Tibial artery (tissue), 4 donors: ENCODE measurements around the gene ACTL7A.
"Not testable (repeated sequence)": the region's sequence is repeated elsewhere in the genome, so short reads cannot be mapped to it uniquely, and the experiment has no call there.

Experiments used
- DNase-seq, 2 donors: peaks; one replicate each; pipeline ENCODE4 v3.0.0-alpha.2; 2019
- H3K27ac ChIP-seq, 2 donors: fragments of 200-600 bp; sonication (generic) in 1 of 2; 1 replicate in 1 of 2; 2 replicates in 1 of 2; pipeline ENCODE4 v1.5.1; 2018 to 2019; ENCODE audit warnings: mild to moderate bottlenecking in 1 of 2
- H3K27me3 ChIP-seq, 2 donors: fragments of 200-600 bp; sonication (generic) in 1 of 2; one replicate each; pipeline versions ENCODE4 v1.5.1 to v1.6.0; 2016 to 2019
- H3K36me3 ChIP-seq, 3 donors: fragments of 200-600 bp; sonication (generic) in 2 of 3; one replicate each; pipeline ENCODE4 v1.5.1; 2016 to 2019; ENCODE audit warnings: mild to moderate bottlenecking in 2 of 3
- H3K4me1 ChIP-seq, 4 donors: fragments of 200-600 bp; sonication (generic) in 2 of 4; 1 replicate in 3 of 4; 2 replicates in 1 of 4; pipeline ENCODE4 v1.5.1; 2016 to 2019
- H3K4me3 ChIP-seq, 2 donors: fragments of 200-600 bp; sonication (generic) in 1 of 2; 1 replicate in 1 of 2; 2 replicates in 1 of 2; pipeline ENCODE4 v1.5.1; 2018 to 2019; ENCODE audit warnings: mild to moderate bottlenecking in 2 of 2
- H3K9me3 ChIP-seq, 3 donors: fragments of 200-600 bp; sonication (generic) in 1 of 3; one replicate each; pipeline ENCODE4 v1.5.1; 2016 to 2019
- intact Hi-C: fragments of 100-400 bp; cut with DNase I; formaldehyde crosslinking; loops from one replicate; pipeline ENCODE4 v1.15.0; 2023; ENCODE audit warnings: low total_unique reads
- TF ChIP-seq, protein P1 (sequence below), 2 experiments: fragments of 200-600 bp in 1 of 2; fragments of 450-650 bp in 1 of 2; IDR thresholded peaks; one replicate each; pipeline ENCODE4 v1.5.1; 2017 to 2019; ENCODE audit warnings: antibody characterized with exemption in 2 of 2, mild to moderate bottlenecking in 1 of 2, moderate library complexity in 1 of 2

The ACTL7A gene

DNA sequence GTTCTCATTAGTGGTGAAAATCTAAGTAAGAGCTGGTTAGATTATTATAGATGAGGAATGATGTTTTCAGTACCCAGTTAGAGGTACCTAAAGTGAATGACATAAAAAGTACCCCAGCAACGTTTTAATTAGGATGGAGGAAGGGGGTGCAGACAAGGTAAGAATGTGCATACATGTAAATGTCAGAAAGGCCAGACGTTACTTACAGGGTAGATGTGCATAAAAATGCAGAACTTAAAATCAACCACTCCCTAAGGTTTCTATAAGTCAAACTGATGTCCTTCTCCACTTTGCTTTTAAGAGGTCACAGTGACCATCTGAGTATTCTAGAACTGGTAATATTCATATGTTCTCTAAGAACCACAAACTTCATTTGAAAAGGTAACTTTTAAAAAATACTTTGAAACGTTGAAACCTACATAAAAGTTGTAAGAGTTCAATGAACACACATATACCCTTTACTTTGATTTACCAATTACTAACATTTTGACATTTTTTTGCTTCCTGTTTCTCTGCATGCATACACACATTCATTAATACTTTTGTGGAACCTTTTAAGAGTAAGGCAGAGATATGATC is 18.8 kb downstream of the ACTL7A start:
- H3K36me3 ChIP-seq = peaks cover 62 to 79% (median 67%) of the 10 kb centered on the region in 3 donors
- intact Hi-C loops = no loop called here
- no peak overlapping the region for H3K4me3 ChIP-seq
- H3K27me3 ChIP-seq = no peaks in the 10 kb centered on the region
- no peaks in the 10 kb centered on the region for H3K9me3 ChIP-seq
- DNase-seq = no peak
- no peaks in the 10 kb centered on the region for H3K4me1 ChIP-seq
- no peak overlapping the region for H3K27ac ChIP-seq
- TF ChIP-seq, protein P1, sequence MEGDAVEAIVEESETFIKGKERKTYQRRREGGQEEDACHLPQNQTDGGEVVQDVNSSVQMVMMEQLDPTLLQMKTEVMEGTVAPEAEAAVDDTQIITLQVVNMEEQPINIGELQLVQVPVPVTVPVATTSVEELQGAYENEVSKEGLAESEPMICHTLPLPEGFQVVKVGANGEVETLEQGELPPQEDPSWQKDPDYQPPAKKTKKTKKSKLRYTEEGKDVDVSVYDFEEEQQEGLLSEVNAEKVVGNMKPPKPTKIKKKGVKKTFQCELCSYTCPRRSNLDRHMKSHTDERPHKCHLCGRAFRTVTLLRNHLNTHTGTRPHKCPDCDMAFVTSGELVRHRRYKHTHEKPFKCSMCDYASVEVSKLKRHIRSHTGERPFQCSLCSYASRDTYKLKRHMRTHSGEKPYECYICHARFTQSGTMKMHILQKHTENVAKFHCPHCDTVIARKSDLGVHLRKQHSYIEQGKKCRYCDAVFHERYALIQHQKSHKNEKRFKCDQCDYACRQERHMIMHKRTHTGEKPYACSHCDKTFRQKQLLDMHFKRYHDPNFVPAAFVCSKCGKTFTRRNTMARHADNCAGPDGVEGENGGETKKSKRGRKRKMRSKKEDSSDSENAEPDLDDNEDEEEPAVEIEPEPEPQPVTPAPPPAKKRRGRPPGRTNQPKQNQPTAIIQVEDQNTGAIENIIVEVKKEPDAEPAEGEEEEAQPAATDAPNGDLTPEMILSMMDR (IDR thresholded peaks at IDR 0.05) = no peak

DNA sequence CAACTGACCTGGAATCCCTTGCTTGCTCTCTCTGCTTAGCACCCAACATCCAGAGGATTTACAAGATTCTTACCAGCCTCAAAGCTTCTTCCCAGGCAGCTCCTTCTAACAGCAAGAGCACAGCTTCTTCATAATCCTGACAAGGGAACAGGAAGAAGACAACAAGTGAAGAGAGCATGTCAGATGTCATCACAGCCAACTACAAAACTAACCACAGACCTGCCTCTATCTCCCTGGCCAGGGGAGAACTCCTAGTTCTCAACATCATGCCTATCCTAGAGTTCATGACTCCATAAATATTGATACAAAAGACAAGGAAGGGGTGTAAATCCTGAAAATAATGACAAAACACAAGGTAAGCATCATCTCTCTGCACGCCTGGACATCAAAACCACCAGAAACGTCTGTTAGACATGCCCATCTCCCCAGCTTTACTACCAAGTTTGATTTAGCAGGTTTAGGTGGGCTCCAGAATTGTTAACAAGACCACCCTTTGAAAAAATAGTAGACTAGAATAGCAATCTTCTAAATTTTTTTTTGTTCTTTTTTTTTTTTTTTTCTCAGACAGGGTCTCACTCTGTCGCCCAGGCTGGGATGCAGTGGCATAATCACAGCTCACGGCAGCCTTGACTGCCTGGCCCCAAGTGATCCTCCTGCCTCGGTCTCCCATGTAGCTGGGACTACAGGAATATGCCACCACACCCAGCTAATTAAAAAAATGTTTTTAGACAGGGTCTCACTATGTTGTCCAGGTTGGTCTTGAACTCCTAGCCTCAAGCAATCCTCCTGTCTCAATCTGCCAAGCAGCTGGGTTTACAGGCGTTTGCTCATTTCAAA is 20.2 kb downstream of the ACTL7A start:
- Histone ChIP-seq H3K27me3 (no peaks in the 10 kb centered on the region), H3K9me3 (no peaks in the 10 kb centered on the region), H3K36me3 (peaks cover 53 to 78% (median 56%) of the 10 kb centered on the region in 3 donors), H3K4me1 (no peaks in the 10 kb centered on the region), H3K27ac (no peak overlapping the region), H3K4me3 (no peak overlapping the region)
- no peak for DNase-seq
- intact Hi-C loops = no loop called here
- TF ChIP-seq, protein P1 (IDR thresholded peaks at IDR 0.05) = no peak

DNA sequence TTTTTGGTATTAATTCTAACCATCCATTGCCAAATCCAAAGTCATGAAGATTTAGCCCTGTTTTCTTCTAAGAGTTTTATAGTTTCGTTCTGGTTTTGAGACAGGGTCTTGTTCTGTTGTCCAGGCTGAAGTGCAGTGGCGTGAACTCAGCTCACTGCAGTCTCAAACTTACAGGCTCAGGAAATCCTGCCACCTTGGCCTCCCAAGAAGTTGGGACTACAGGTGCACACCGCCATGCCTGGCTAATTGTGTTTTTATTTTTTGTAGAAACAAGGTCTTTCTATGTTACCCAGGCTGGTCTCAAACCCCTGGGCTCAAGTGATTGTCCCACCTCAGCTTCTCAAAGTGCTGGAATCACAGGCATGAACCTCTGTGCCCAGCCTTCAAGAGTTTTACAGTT is 21.0 kb downstream of the ACTL7A start:
- Histone ChIP-seq H3K27me3 (no peaks in the 10 kb centered on the region), H3K27ac (no peak overlapping the region), H3K4me1 (no peaks in the 10 kb centered on the region), H3K4me3 (no peak overlapping the region), H3K36me3 (peaks cover 50 to 78% (median 56%) of the 10 kb centered on the region in 3 donors), H3K9me3 (no peaks in the 10 kb centered on the region)
- TF ChIP-seq, protein P1 (IDR thresholded peaks at IDR 0.05) = no peak
- intact Hi-C loops = no loop called here
- DNase-seq = no peak

DNA sequence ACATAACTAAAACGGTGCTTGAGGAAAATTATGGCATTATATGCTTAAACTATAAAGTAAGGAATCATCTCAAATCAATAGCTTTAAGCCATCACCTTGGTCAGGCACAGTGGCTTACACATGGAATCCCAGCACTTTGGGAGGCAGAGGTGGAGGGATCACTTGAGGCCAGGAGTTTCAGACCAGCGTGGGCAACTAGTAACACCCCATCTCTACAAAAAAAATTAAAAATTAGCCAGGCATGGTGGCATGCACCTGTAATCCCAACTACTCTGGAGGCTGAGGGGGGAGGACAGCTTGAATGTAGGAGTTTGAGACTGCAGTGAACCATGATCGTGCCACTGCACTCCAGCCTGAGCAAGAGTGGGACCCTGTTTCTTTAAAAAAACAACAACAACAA is 22.6 kb downstream of the ACTL7A start:
- H3K4me1 ChIP-seq = no peaks in the 10 kb centered on the region
- H3K27ac ChIP-seq = no peak overlapping the region
- no peaks in the 10 kb centered on the region for H3K9me3 ChIP-seq
- H3K27me3 ChIP-seq = no peaks in the 10 kb centered on the region
- H3K4me3 ChIP-seq = no peak overlapping the region
- intact Hi-C loops = no loop called here
- DNase-seq = no peak
- TF ChIP-seq, protein P1 (IDR thresholded peaks at IDR 0.05) = no peak
- peaks cover 48 to 78% (median 58%) of the 10 kb centered on the region in 3 donors for H3K36me3 ChIP-seq

DNA sequence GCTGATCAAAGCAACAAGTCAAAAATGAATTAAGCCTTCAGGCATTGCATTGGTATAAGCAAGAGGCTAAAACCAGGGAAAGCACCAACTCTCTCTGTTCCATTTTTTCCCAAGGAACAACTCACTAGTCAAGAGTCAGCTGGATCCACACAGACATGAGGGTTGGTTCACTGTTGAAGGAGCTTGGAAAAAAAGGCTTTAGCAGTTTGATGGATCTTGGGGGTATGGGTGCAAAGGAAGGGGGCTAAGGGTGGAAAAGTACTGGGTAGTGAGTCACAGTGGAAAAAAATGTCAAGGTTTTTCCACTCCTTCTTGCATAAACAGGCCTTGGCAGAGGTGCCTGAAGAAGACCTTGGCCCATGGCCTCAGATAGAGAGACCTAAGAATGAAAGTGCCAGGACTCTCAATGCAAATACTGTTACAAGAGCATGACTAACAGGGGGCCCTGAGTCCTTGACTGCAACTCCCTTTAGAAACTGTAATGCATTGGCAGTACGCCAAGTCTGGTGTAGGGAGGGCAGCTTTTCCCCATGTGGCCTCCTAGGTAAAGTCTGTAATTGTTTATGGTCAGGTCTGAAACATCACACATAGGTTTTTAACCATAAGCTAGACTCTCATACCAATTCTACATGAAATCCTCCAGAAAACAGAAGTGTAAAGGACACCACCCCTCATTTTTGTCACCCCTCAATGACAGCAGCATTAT is 23.7 kb downstream of the ACTL7A start:
- Histone ChIP-seq H3K9me3 (no peaks in the 10 kb centered on the region), H3K4me1 (no peaks in the 10 kb centered on the region), H3K27me3 (no peaks in the 10 kb centered on the region), H3K36me3 (peaks cover 48 to 78% (median 53%) of the 10 kb centered on the region in 3 donors), H3K27ac (no peak overlapping the region), H3K4me3 (no peak overlapping the region)
- intact Hi-C loops = no loop called here
- TF ChIP-seq, protein P1 (IDR thresholded peaks at IDR 0.05) = no peak
- no peak for DNase-seq

DNA sequence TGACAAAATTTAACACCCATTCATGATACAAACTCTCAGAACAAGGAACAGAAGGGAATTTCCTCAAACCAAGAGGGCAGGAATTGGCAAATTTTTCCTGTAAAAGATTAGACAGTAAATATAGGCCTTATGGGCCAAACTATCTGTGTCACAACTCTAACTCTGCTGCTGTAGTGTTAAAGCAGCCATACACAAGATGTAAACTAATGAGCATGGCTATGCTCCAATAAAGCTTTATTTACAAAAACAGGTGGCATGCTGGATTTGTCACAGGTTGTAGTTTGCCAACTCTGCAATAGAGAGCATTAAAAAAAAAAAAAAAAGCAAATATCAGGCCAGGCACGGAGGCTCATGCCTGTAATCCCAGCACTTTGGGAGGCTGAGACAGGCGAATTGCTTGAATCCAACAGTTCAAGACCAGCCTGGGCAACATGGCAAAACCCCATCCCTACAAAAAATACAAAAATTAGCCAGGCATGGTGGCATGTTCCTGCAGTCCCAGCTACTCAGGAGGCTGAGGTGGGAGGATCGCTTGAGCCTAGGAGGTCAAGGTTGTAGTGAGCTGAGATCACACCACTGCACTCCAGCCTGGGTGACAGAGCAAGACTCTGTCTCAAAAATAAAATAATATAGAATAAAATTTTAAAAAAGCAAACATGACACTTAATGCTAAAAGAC is 24.7 kb downstream of the ACTL7A start:
- H3K9me3 ChIP-seq, H3K27me3 ChIP-seq, intact Hi-C loops, H3K27ac ChIP-seq, H3K4me1 ChIP-seq, DNase-seq, H3K4me3 ChIP-seq: not testable (repeated sequence)
- H3K36me3 ChIP-seq = peaks cover 48 to 79% (median 55%) of the 10 kb centered on the region in 3 donors
